HG03039 (cell line): ENCODE measurements around the gene FCGR3B.
"Not testable (repeated sequence)": the region's sequence is repeated elsewhere in the genome, so short reads cannot be mapped to it uniquely, and the experiment has no call there.

Experiments used
- ATAC-seq: cut with Tn5 transposase; IDR thresholded peaks from one replicate; pipeline ENCODE4 v1.9.1; 2021; ENCODE audit warnings: mild to moderate bottlenecking, moderate library complexity; ENCODE audit not compliant: unreplicated experiment

Gene FCGR3B

GRCh38 chr1:161631076-161631475 is at the start of gene FCGR3B:
Gene FCGR3B (minus strand): TSS chr1:161631176. CDS start chr1:161631094, 82 bp downstream.
- ATAC-seq = no peak

GRCh38 chr1:161678500-161678899 is 47.5 kb upstream of the FCGR3B start:
- ATAC-seq = no peak

- ATAC-seq = no peak
These were observed 46.1 kb upstream of the FCGR3B start for GRCh38 chr1:161676958-161677689.

- ATAC-seq = no peak
These were observed 45.5 kb upstream of the FCGR3B start for GRCh38 chr1:161676441-161676840.

GRCh38 chr1:161674908-161675307 is 43.9 kb upstream of the FCGR3B start:
- not testable (repeated sequence) for ATAC-seq

- not testable (repeated sequence) for ATAC-seq
These were observed 43.5 kb upstream of the FCGR3B start for GRCh38 chr1:161674447-161674846.

GRCh38 chr1:161673437-161673836 is 42.5 kb upstream of the FCGR3B start:
- not testable (repeated sequence) for ATAC-seq

GRCh38 chr1:161671045-161672020 is 40.4 kb upstream of the FCGR3B start:
- not testable (repeated sequence) for ATAC-seq

GRCh38 chr1:161664689-161665088 is 33.7 kb upstream of the FCGR3B start:
- ATAC-seq = not testable (repeated sequence)

- ATAC-seq = not testable (repeated sequence)
These were observed 32.6 kb upstream of the FCGR3B start for GRCh38 chr1:161663569-161663968.

- ATAC-seq = peak; percentile 68
These were observed 31.8 kb upstream of the FCGR3B start, which contains the start of gene FCGR2B for GRCh38 chr1:161662684-161663339. Gene FCGR2B (plus strand): TSS chr1:161663143. CDS start chr1:161663242, 99 bp downstream.

GRCh38 chr1:161661660-161662311 is 30.8 kb upstream of the FCGR3B start:
- not testable (repeated sequence) for ATAC-seq

GRCh38 chr1:161658524-161658923 is 27.5 kb upstream of the FCGR3B start:
- ATAC-seq = not testable (repeated sequence)

- ATAC-seq = not testable (repeated sequence)
These were observed 23.0 kb upstream of the FCGR3B start for GRCh38 chr1:161653971-161654370.

- not testable (repeated sequence) for ATAC-seq
These were observed 22.6 kb upstream of the FCGR3B start for GRCh38 chr1:161653541-161653940.

- not testable (repeated sequence) for ATAC-seq
These were observed 16.8 kb upstream of the FCGR3B start for GRCh38 chr1:161647507-161648360.

GRCh38 chr1:161644855-161645254 is 13.9 kb upstream of the FCGR3B start:
- ATAC-seq = not testable (repeated sequence)

GRCh38 chr1:161643481-161644208 is 12.7 kb upstream of the FCGR3B start:
- ATAC-seq = not testable (repeated sequence)

- ATAC-seq = not testable (repeated sequence)
These were observed 11.7 kb upstream of the FCGR3B start for GRCh38 chr1:161642697-161643096.
